HuH-7.5 (cell line): Measurements from ENCODE around the gene KIZ.
A peak's percentile ranks its signal among the peaks of the same experiment; 100 is the strongest.
"Not testable (repeated sequence)": the region's sequence is repeated elsewhere in the genome, so short reads cannot be mapped to it uniquely, and the experiment has no call there.

Source experiments
- DNase-seq: peaks from one replicate; pipeline ENCODE4 v3.0.0; 2011; ENCODE audit warnings: low spot score

KIZ gene

DNA sequence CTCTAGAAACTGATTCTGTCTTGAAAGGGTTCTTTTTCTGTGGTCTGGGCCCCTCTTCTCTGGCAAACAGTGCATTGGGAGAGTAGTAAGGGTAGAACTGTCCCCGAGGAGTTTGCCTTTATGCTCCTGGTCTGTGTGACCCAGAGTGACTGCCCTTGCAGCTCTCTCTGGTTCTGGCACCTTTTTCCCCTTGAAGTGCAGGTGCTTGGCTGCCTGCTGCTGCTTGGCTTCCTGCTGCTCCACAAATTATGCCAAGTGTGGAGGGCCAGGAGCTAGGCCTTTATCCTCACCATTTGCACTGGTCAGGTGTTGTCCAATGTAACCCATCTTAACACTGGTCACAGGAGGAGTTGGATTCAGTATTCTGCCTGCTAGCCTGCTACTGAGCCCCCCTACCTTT lies 11.2 kb downstream of the KIZ start:
- no peak for DNase-seq

GRCh38 chr20:21139881-21140566 lies 14.1 kb downstream of the KIZ start:
- peak; percentile 22 for DNase-seq

GRCh38 chr20:21141825-21142224 lies 15.9 kb downstream of the KIZ start:
- no peak for DNase-seq

- no peak for DNase-seq
Observed at GRCh38 chr20:21143194-21143890, 17.5 kb downstream of the KIZ start.

DNA sequence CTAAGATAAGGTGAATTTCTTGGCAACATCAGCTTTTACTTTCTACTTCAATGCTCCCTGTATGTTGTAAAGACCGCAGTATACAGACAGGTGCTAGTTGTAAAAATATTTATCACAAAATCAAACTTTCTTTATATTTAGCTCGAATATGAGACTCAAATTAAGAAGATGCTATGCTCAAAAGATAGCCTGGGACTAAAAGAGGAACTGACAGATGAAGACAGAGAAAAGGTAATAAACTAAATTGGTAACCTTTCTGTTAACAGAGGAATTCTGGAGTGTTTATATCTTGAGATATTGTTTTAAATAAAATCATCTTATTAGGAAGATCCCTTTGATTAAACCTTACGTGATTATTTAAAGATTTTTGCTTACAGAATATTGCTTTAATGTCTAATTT lies 19.5 kb downstream of the KIZ start:
- no peak for DNase-seq

DNA sequence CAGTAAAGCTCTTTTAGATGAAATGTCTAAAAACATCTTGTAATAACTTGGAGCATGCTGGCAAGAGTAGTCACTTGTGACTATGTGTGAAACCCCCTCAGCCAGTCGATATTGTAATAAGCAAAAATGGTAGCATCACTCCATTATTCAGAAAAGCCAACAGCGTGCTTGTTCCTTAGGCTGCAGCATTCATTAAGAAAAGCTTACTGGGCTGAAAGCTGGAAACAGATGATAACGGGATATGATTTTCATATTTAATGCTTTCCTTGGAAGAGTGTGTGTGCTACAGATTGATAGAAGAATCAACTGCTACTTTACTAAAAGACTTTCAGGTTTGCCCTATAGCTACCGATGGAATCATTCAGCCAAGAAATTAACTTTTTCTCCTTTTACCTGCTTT lies 20.3 kb downstream of the KIZ start:
- DNase-seq: no peak

DNA sequence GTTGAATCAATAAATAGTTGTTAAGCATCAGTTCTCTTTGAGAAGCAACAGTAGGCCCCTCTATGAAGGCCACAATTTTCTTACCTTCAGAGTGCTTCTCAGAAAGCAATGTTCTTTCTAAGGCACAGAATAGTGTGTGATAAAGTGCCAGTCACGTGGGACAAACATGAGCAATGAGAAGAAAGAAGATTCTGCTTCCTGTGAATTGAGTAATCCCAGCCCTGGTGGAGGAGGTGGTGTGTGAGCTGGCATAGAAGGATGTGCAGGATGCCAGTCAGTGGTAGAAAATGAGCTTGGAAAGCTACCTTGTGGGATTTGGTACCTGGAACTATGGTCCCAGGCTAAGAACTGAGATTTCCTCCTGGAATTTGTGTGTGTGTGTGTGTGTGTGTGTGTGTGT lies 21.7 kb downstream of the KIZ start:
- DNase-seq: no peak

DNA sequence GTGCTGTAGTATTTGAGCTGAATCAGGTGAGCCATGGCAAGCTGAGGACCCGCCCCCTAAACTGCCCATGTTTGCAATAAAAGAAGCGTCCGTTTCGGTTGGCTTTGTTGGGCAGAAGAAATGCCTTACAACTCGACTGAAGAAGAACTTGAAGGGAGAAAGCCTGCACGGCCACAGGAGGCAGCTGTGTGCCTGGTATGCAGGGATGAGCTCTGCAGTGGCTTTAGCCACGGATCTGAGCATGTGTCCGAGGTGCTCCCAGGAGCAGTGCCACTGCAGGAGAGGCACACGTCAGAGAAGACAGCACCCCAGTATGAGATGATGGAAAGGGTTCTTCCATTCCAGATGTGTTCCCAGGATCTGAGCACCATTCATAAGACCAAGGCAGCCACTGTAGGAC lies 23.5 kb downstream of the KIZ start:
- no peak for DNase-seq

- no peak for DNase-seq
Observed at GRCh38 chr20:21151791-21152190, 25.9 kb downstream of the KIZ start.

DNA sequence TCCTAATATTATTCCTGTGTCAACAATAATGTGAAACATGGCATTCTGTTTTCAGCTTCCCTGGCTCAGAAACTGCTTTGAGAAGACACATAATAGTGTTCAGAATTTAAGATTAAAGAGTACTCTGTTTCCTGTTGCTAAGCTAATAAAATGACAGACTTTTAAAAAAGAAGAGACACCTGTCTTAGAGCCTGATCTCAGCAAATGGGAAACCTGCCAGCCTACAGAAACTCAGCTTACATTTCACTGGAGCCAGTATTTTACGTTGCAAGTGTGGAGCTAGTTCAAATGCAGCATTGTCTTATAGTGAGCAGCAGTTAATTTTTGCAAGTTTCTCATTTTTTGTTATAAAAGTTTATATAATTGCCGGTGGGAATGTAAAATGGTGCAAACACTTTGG lies 28.8 kb downstream of the KIZ start:
- DNase-seq: no peak

GRCh38 chr20:21155268-21155667 lies 29.4 kb downstream of the KIZ start:
- no peak for DNase-seq

DNA sequence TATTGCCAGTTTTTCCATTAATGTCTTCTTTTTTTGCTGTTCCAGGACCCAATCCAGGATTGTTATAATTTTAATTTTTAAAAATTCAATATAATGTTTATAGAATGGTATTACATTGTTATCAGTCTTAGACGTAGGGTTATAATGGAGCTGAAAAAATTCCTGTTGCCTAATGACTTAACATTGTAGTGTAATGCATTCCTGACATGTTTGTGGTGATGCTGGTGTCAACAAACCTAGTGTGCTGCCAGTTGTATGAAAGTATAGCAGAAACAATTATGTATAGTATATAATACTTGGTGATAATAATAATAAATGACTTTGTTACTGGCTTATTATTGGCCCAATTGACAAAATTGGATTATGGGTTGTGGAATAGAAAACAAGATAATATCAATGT lies 30.4 kb downstream of the KIZ start:
- no peak for DNase-seq

- DNase-seq: no peak
Observed at GRCh38 chr20:21157006-21157405, 31.1 kb downstream of the KIZ start.

- DNase-seq: no peak
Observed at GRCh38 chr20:21159658-21160380, 33.9 kb downstream of the KIZ start.

DNA sequence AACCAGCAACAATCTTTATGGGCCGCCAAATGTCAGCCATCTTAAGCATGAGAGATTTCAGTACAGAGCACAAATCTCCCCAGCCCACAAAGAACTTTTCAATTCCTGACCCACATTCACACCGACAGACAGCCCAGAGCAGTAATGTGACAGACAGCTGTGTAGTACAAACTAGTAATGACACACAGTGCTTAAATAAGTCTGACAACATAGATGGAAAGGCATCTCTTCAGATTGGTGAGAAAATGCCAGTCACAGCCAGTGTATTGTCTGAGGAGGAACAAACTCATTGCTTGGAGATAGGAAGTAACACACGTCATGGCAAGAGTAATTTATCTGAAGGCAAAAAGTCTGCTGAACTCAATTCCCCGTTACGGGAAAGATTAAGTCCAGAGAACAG lies 36.0 kb downstream of the KIZ start:
- DNase-seq: no peak

DNA sequence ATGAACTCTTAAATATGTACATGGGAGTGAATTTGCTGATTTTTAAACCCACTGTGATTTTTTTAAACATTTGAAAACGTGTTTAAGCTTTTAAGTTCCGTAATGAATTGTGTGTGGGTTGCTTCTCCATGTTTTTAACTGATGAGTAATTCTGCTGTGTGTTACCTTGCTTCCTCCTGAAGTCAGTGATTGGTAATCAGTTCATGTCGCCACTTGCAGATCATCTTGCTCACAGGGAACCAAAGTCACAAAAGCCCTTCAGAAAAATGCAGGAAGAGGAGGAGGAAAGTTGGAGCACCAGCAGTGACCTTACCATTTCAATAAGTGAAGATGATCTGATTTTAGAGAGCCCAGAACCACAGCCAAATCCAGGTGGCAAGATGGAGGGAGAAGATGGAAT lies 36.7 kb downstream of the KIZ start:
- DNase-seq: no peak

GRCh38 chr20:21166801-21167200 lies 40.9 kb downstream of the KIZ start:
- DNase-seq: no peak

- no peak for DNase-seq
Observed at GRCh38 chr20:21167261-21167660, 41.4 kb downstream of the KIZ start.

DNA sequence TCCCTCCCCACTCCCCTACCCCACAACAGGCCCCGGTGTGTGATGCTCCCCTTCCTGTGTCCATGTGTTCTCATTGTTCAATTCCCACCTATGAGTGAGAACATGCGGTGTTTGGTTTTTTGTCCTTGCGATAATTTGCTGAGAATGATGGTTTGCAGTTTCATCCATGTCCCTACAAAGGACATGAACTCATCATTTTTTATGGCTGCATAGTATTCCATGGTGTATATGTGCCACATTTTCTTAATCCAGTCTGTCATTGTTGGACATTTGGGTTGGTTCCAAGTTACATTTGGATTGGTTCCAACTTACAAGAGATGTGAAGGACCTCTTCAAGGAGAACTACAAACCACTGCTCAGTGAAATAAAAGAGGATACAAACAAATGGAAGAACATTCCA lies 42.2 kb downstream of the KIZ start:
- not testable (repeated sequence) for DNase-seq

DNA sequence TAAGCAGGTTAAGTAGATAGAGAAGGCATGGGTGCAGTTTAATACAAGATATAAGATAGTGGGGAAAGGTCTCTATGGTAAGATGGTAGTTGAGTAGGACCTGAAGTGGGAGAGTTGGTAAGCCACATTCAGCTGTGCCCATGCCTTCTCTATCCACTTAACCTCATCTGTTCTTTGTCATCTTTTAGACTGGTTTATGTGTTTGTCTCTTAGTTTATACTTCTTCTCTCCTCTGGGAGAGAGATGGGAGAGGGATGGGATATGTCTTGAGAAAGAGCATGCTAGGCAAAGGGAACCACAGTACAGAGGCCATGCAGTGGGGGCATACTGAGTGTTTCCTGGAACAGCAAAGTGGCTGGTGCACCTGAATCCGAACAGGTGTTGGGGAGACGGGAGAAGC lies 46.7 kb downstream of the KIZ start:
- DNase-seq: no peak

DNA sequence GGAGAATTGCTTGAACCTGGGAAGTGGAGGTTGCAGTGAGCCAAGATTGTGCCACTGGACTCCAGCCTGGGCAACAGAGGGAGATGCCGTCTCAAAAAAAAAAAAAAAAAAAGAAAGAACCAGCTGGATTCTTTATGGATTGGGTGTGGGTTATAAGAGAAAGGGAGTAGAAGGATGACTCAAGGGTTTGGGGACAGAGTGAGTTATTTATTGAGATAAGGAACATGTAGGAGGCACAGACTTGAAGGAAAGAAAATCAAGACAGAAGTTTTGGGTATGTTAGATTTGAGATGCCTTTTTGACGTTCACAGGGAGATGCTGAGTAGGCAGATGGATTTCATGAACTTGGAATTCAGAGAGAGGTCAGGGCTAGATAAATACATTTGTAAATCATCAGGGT lies 47.6 kb downstream of the KIZ start:
- DNase-seq: no peak

- DNase-seq: no peak
Observed at GRCh38 chr20:21174516-21175239, 48.8 kb downstream of the KIZ start.

DNA sequence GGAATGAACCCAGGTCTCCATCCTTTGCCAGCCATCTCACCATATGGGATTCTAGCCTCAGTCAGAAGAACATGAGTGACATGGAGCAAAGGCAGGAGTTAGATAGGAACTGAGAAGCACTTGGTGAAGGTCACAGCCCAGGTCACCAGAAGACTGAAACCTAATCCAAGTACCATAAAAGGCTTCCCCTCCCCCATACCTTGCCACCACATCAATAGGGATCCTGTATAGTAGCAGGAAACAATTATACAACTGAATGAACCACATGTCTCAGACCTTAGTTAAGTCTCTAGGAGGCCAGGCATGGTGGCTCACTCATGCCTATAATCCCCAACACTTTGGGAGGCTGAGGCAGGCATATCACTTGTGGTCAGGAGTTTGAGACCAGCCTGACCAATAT lies 49.6 kb downstream of the KIZ start:
- no peak for DNase-seq
